Spleen (tissue), 11 donors: ENCODE data around the gene NPW. TPM values are rescaled to one million over a fixed set of nuclear protein-coding genes. Genes with fewer than 3 reads are reported as not detected.

ENCODE experiments used
- DNase-seq: peaks from one replicate; pipeline ENCODE4 v3.0.0-alpha.2; 2020
- H3K27ac ChIP-seq, 8 donors: fragments of 200-600 bp; sonication (generic) in 7 of 8; 1 replicate in 4 of 8; 2 replicates in 4 of 8; pipeline versions ENCODE4 v1.5.0 to v1.8.0; 2016 to 2021; ENCODE audit warnings: inconsistent platforms in 4 of 8, mild to moderate bottlenecking in 4 of 8, moderate library complexity in 1 of 8
- H3K27me3 ChIP-seq, 7 donors: fragments of 200-600 bp; sonication (generic) in 6 of 7; replicated peaks in 1 of 7; 1 replicate in 4 of 7; 2 replicates in 3 of 7; pipeline versions ENCODE4 v1.5.0 to v1.8.0; 2016 to 2021; ENCODE audit warnings: inconsistent platforms in 3 of 7, mild to moderate bottlenecking in 1 of 7
- H3K36me3 ChIP-seq, 6 donors: fragments of 200-600 bp; sonication (generic) in 5 of 6; 1 replicate in 4 of 6; 2 replicates in 2 of 6; pipeline versions ENCODE4 v1.5.0 to v1.8.0; 2016 to 2021; ENCODE audit warnings: inconsistent platforms in 2 of 6
- H3K4me1 ChIP-seq, 6 donors: fragments of 200-600 bp; sonication (generic) in 5 of 6; 1 replicate in 3 of 6; 2 replicates in 3 of 6; pipeline versions ENCODE4 v1.5.0 to v1.8.0; 2016 to 2021; ENCODE audit warnings: inconsistent platforms in 3 of 6
- H3K4me3 ChIP-seq, 8 donors: fragments of 200-600 bp; sonication (generic) in 7 of 8; 1 replicate in 4 of 8; 2 replicates in 4 of 8; pipeline versions ENCODE4 v1.5.0 to v1.8.0; 2016 to 2021; ENCODE audit warnings: inconsistent platforms in 4 of 8, mild to moderate bottlenecking in 4 of 8, moderate library complexity in 2 of 8
- H3K9me3 ChIP-seq, 8 donors: fragments of 200-600 bp; sonication (generic) in 7 of 8; 1 replicate in 4 of 8; 2 replicates in 4 of 8; pipeline versions ENCODE4 v1.5.0 to v1.8.0; 2016 to 2021; ENCODE audit warnings: inconsistent platforms in 4 of 8
- CTCF ChIP-seq, 11 experiments: fragments of 200-600 bp in 7 of 11; fragments of 450-650 bp in 4 of 11; sonication (generic) in 4 of 11; IDR thresholded peaks in 8 of 11; conservative IDR thresholded peaks in 3 of 11; 1 replicate in 7 of 11; 2 replicates in 4 of 11; pipeline versions ENCODE4 v1.4.0 to v1.8.0; 2016 to 2021; ENCODE audit warnings: antibody characterized with exemption in 11 of 11, inconsistent platforms in 4 of 11, mild to moderate bottlenecking in 1 of 11
- POLR2A ChIP-seq, 3 donors: fragments of 450-650 bp; IDR thresholded peaks; one replicate each; pipeline ENCODE4 v1.5.1; 2017; ENCODE audit warnings: antibody characterized with exemption in 3 of 3, mild to moderate bottlenecking in 1 of 3
- POLR2AphosphoS5 ChIP-seq, 3 donors: sonication (generic); formaldehyde crosslinking; IDR thresholded peaks; one replicate each; pipeline ENCODE4 v1.5.1; 2017; ENCODE audit warnings: antibody characterized with exemption in 3 of 3
- WGBS, 5 donors: extraction: QIAGEN DNeasy Blood & Tissue Kit in 3 of 5; methylation state at CpG; one replicate each; pipeline versions ENCODE4 v1.1.5 to v1.1.7; 2013 to 2018; 5-methylcytosine and 5-hydroxymethylcytosine counted together
- intact Hi-C: fragments of 100-400 bp; cut with DNase I; formaldehyde crosslinking; loops from one replicate; pipeline ENCODE4 v1.15.0; 2023; ENCODE audit warnings: low total_unique reads
- polyA plus RNA-seq, 3 donors: library from polyadenylated mRNA; stranded (reverse); fragments of 200-250 nt; gene quantifications; one replicate each; pipeline ENCODE4 v1.2.1, GENCODE V29; 2013
- total RNA-seq, 7 donors: library from RNA; depleted of rRNA in 3 of 7; stranded (reverse); fragments of >200 nt in 3 of 7; fragmentation: NEBNext Ultra II Directional in 4 of 7; extraction: Animal tissue kit (Norgen Biotek cat#: 25700) in 4 of 7; gene quantifications; one replicate each; pipeline versions ENCODE4 v1.1.0 to v1.2.1, GENCODE V29; 2016 to 2021
- donor health status: healthy with polysubstance abuse.
- donor health status: DM: no; HTN: no; CAD: no; lungs with moderate emphysema.
- donor health status: DM: no; HTN: no; CAD: no.
- donor health status: Bipolar disorder and iron deficiency.
- donor health status: healthy.
- donor health status: DM: no; HTN: no; CAD: no.
- donor health status: DM: yes; HTN: yes; CAD: no.

The NPW gene
- total and polyA plus RNA-seq, 10 donors: 0.30 to 2.5 (median 0.94) TPM; not detected in 3

DNA sequence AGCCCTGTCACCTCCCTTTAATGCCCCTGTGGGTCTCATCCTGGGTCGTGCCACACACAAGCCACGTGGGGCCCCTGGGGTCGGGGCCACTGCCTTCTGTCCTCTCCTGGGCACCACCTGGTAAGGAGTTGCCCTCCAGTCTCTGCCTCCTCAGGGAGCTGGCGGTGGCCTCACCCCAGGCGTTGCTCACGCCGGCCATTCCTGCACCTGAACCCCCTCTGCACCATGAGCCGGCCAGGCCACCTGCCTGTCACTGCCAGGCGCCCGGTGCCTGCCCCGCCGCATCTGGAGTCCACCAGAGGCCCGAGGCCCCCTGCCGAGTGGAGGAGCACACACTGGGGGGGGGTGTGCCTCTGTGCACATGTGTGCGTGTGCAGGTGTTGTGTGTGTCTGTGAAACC, 17.5 kb downstream of the NPW start:
- WGBS, 5 donors: 82 to 95% (median 84%) methylated on average over 12 to 15 of the region's 15 CpGs
- Histone ChIP-seq H3K9me3 (no peaks in the 10 kb centered on the region), H3K27me3 (peaks cover 0 to 13% (median 0%) of the 10 kb centered on the region in 7 donors), H3K27ac (peak overlapping the region in 7 of 8 donors; percentile 70 to 85 (median 78)), H3K4me1 (peaks cover 30 to 97% (median 78%) of the 10 kb centered on the region in 6 donors), H3K36me3 (peaks cover 0 to 34% (median 4%) of the 10 kb centered on the region in 6 donors), H3K4me3 (peak overlapping the region in 2 of 8 donors; percentile 1 to 2)
- no peak for DNase-seq
- TF ChIP-seq CTCF (IDR thresholded peaks at IDR 0.05 in 8 of 11, conservative IDR thresholded peaks at IDR 0.05 in 3 of 11) (no peak), POLR2AphosphoS5 (IDR thresholded peaks at IDR 0.05) (no peak), POLR2A (IDR thresholded peaks at IDR 0.05) (no peak)
- intact Hi-C loops: no loop called here

GRCh38 chr16:2037647-2038381, 18.2 kb downstream of the NPW start:
- H3K36me3 ChIP-seq: peaks cover 0 to 34% (median 4%) of the 10 kb centered on the region in 6 donors
- peak overlapping the region in 1 of 8 donors; percentile 2 for H3K4me3 ChIP-seq
- no peak for DNase-seq
- H3K27me3 ChIP-seq: peaks cover 0 to 10% (median 0%) of the 10 kb centered on the region in 7 donors
- H3K9me3 ChIP-seq: no peaks in the 10 kb centered on the region
- peaks cover 33 to 97% (median 76%) of the 10 kb centered on the region in 6 donors for H3K4me1 ChIP-seq
- WGBS, 5 donors: 59 to 78% (median 75%) methylated on average over 27 to 29 of the region's 29 CpGs
- no peak for TF ChIP-seq CTCF (IDR thresholded peaks at IDR 0.05 in 8 of 11, conservative IDR thresholded peaks at IDR 0.05 in 3 of 11)
- TF ChIP-seq POLR2AphosphoS5 (IDR thresholded peaks at IDR 0.05): peak in 1 of 3 donors; percentile 28
- no peak for TF ChIP-seq POLR2A (IDR thresholded peaks at IDR 0.05)
- peak overlapping the region in 7 of 8 donors; percentile 70 to 85 (median 78) for H3K27ac ChIP-seq
- intact Hi-C loops: no loop called here

DNA sequence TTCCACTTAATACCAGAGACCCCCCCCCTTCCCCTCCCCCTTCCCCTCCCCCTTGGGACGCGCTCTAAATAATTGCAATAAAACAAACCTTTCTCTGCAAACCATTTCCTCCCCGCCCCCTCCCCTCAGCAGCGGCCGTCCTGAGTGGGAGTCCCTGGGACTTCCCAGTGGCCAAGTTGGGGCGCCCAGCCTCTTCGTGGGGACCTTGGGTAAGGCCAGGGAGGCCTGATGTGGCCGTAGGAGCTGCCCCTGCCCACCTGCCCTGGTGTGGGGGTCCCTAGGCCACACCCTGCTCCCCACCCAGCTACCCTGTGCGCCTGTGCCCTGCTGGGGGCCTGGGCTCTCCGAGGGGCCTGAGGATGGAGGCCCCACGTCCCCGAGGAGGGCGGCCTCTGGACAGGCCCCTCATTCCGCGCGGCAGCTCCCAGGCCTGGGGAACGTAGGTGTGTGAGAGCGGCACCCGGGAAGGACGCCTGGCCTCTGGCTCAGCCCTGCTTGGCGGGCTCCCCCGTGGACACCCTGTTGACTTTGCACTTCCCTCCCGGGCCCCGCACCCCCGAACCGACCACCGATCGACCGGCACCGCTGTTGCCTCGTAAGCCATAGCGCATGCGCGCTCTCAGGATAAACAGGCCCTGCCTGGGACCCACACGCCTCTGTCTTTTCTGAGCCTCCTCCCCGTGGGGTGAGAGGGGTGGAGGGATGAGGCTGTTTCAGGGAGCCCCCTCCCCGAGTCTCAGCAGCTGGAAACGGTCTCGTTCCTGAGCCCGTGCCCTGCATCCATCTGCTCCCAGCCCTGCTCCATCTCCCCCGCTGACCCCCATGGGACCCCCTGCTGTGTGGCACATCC, 19.0 kb downstream of the NPW start:
- H3K27me3 ChIP-seq: peaks cover 0 to 7% (median 0%) of the 10 kb centered on the region in 7 donors
- peaks cover 0 to 40% (median 4%) of the 10 kb centered on the region in 6 donors for H3K36me3 ChIP-seq
- intact Hi-C loops: no loop called here
- 68 to 77% (median 73%) methylated on average over 26 to 41 of the region's 41 CpGs for WGBS, 5 donors
- H3K4me3 ChIP-seq: peak overlapping the region in 1 of 8 donors; percentile 9
- DNase-seq: no peak
- H3K9me3 ChIP-seq: no peaks in the 10 kb centered on the region
- TF ChIP-seq POLR2AphosphoS5 (IDR thresholded peaks at IDR 0.05): peak in 2 of 3 donors; percentile 6 to 9
- no peak for TF ChIP-seq CTCF (IDR thresholded peaks at IDR 0.05 in 8 of 11, conservative IDR thresholded peaks at IDR 0.05 in 3 of 11)
- peaks cover 40 to 97% (median 76%) of the 10 kb centered on the region in 6 donors for H3K4me1 ChIP-seq
- peak overlapping the region in 7 of 8 donors; percentile 72 to 85 (median 78) for H3K27ac ChIP-seq
